Naive thymus-derived CD4-positive, alpha-beta T cell (primary cell): ENCODE measurements around the gene PHF2. TPM values are rescaled to one million over a fixed set of nuclear protein-coding genes. Genes with fewer than 3 reads are reported as not detected.

ENCODE experiments used
- ATAC-seq: fragments of 150-1000 bp; cut with Tn5 transposase; 2 replicates; pipeline ENCODE4 v1.10.0; 2021; ENCODE audit warnings: mild to moderate bottlenecking, moderate library complexity
- CTCF ChIA-PET: fragments of 350-600 bp; sonication (Branson Sonifier 250); formaldehyde crosslinking; loops from one replicate; lab custom pipeline; 2021; ENCODE audit warnings: antibody characterized with exemption; lab: Charles Lee
- POLR2A ChIA-PET: fragments of 350-600 bp; sonication (Branson Sonifier 250); formaldehyde crosslinking; loops from one replicate; lab custom pipeline; 2021; ENCODE audit warnings: antibody characterized with exemption, inconsistent platforms; lab: Charles Lee
- DNase-seq, 9 donors: peaks; one replicate each; pipeline versions ENCODE4 v3.0.0 to v3.0.0-alpha.2; 2020 to 2022; ENCODE audit warnings: mixed read lengths in 1 of 9
- H3K27ac ChIP-seq: one replicate; pipeline ENCODE4 v1.7.0; 2013; ENCODE audit warnings: mild to moderate bottlenecking, low read depth, low read length, moderate library complexity
- H3K27me3 ChIP-seq, 2 donors: one replicate each; pipeline ENCODE4 v1.7.0; 2013; ENCODE audit warnings: low read length in 2 of 2, mild to moderate bottlenecking in 2 of 2, moderate library complexity in 2 of 2; ENCODE audit not compliant: control insufficient read depth in 2 of 2, insufficient read depth in 2 of 2
- H3K36me3 ChIP-seq, 3 experiments: 1 replicate in 2 of 3; 2 replicates in 1 of 3; pipeline ENCODE4 v1.7.0; 2013; ENCODE audit warnings: low read length in 3 of 3, mild to moderate bottlenecking in 3 of 3, moderate library complexity in 1 of 3; ENCODE audit not compliant: insufficient read depth in 3 of 3, control insufficient read depth in 2 of 3
- H3K4me1 ChIP-seq, 2 donors: one replicate each; pipeline ENCODE4 v1.7.0; 2013; ENCODE audit warnings: low read length in 2 of 2, mild to moderate bottlenecking in 2 of 2, moderate library complexity in 1 of 2; ENCODE audit not compliant: control insufficient read depth in 2 of 2, insufficient read depth in 2 of 2
- H3K4me3 ChIP-seq: 2 replicates; pipeline ENCODE4 v1.7.0; 2013; ENCODE audit warnings: mild to moderate bottlenecking, low read length
- H3K9me3 ChIP-seq, 3 experiments: 1 replicate in 2 of 3; 2 replicates in 1 of 3; pipeline ENCODE4 v1.7.0; 2013; ENCODE audit warnings: low read length in 3 of 3; ENCODE audit not compliant: control insufficient read depth in 2 of 3
- H3K27ac Mint-ChIP-seq, 9 donors: one replicate each; pipeline ENCODE4 v1.8.0; 2020 to 2022; ENCODE audit warnings: mixed read lengths in 9 of 9, mild to moderate bottlenecking in 8 of 9, moderate library complexity in 5 of 9, inconsistent platforms in 2 of 9
- H3K27me3 Mint-ChIP-seq, 5 donors: one replicate each; pipeline ENCODE4 v1.8.0; 2021 to 2022; ENCODE audit warnings: mixed read lengths in 5 of 5, mild to moderate bottlenecking in 1 of 5
- H3K36me3 Mint-ChIP-seq, 5 donors: one replicate each; pipeline ENCODE4 v1.8.0; 2020 to 2022; ENCODE audit warnings: mixed read lengths in 5 of 5, mild to moderate bottlenecking in 3 of 5, inconsistent platforms in 1 of 5
- H3K4me1 Mint-ChIP-seq, 7 donors: one replicate each; pipeline ENCODE4 v1.8.0; 2020 to 2022; ENCODE audit warnings: mixed read lengths in 7 of 7, mild to moderate bottlenecking in 3 of 7, inconsistent platforms in 1 of 7
- H3K4me3 Mint-ChIP-seq, 10 donors: one replicate each; pipeline ENCODE4 v1.8.0; 2020 to 2022; ENCODE audit warnings: mild to moderate bottlenecking in 10 of 10, mixed read lengths in 10 of 10, moderate library complexity in 6 of 10, inconsistent platforms in 2 of 10
- H3K9me3 Mint-ChIP-seq, 11 donors: one replicate each; pipeline ENCODE4 v1.8.0; 2020 to 2022; ENCODE audit warnings: mixed read lengths in 11 of 11, mild to moderate bottlenecking in 4 of 11, inconsistent platforms in 1 of 11, moderate library complexity in 1 of 11
- intact Hi-C, 2 donors: fragments of 100-400 bp; cut with micrococcal nuclease; formaldehyde crosslinking; loops; one replicate each; pipeline ENCODE4 v1.15.1; 2023
- polyA plus RNA-seq, 2 donors: library from polyadenylated mRNA; unstranded; fragments of 300-500 nt; fragmentation: Illumina TruSeq; gene quantifications; one replicate each; pipeline ENCODE4 v1.2.3, GENCODE V29; 2021
- total RNA-seq, 6 experiments: library from RNA in 5 of 6; stranded (reverse) in 5 of 6; gene quantifications; 1 replicate in 5 of 6; 2 replicates in 1 of 6; pipeline ENCODE4 v1.2.3 and lab custom pipeline; 2021 to 2026

PHF2 gene
- total and polyA plus RNA-seq, 7 experiments from 2014 or later: 1.0 to 39.3 (median 28.6) TPM

DNA sequence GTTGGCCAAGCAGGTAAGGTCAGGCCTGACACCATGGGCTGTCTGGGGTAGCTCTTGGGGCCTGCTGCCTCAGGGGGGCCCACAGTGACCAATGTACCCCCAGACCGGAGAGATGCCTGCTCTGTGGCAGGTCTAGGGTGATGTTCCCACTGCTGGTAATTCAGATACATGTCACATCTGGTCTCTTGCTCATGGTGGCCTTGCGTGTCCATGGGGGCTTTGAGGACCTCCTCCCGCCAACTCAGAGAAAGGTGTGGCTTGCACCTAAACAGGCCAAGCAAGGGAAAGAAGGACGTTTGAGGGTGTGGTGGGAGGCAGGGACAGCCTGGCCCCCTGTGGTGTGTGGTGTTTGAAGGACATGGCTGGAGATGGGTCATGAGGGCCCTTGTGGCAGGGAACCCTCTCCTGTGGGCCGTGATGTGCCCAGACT is 75.2 kb downstream of the PHF2 start:
- DNase-seq: peak in 2 of 9 donors; percentile 0 to 17
- Mint-ChIP-seq H3K9me3 (no peaks in the 10 kb centered on the region), H3K27me3 (no peaks in the 10 kb centered on the region), H3K36me3 (peaks cover 3 to 24% (median 6%) of the 10 kb centered on the region in 5 donors), H3K4me3 (no peak overlapping the region), H3K27ac (no peak overlapping the region), H3K4me1 (peaks cover 0 to 6% (median 0%) of the 10 kb centered on the region in 7 donors)
- no peaks in the 10 kb centered on the region for H3K9me3 ChIP-seq
- H3K4me1 ChIP-seq: no peaks in the 10 kb centered on the region
- POLR2A ChIA-PET: no interaction called here
- intact Hi-C loops: no loop called here
- no peak for ATAC-seq
- CTCF ChIA-PET: no interaction called here
- H3K27ac ChIP-seq: no peak overlapping the region
- H3K4me3 ChIP-seq: no peak overlapping the region
- H3K36me3 ChIP-seq: peaks cover 7 to 85% (median 20%) of the 10 kb centered on the region in 3 experiments
- no peaks in the 10 kb centered on the region for H3K27me3 ChIP-seq

DNA sequence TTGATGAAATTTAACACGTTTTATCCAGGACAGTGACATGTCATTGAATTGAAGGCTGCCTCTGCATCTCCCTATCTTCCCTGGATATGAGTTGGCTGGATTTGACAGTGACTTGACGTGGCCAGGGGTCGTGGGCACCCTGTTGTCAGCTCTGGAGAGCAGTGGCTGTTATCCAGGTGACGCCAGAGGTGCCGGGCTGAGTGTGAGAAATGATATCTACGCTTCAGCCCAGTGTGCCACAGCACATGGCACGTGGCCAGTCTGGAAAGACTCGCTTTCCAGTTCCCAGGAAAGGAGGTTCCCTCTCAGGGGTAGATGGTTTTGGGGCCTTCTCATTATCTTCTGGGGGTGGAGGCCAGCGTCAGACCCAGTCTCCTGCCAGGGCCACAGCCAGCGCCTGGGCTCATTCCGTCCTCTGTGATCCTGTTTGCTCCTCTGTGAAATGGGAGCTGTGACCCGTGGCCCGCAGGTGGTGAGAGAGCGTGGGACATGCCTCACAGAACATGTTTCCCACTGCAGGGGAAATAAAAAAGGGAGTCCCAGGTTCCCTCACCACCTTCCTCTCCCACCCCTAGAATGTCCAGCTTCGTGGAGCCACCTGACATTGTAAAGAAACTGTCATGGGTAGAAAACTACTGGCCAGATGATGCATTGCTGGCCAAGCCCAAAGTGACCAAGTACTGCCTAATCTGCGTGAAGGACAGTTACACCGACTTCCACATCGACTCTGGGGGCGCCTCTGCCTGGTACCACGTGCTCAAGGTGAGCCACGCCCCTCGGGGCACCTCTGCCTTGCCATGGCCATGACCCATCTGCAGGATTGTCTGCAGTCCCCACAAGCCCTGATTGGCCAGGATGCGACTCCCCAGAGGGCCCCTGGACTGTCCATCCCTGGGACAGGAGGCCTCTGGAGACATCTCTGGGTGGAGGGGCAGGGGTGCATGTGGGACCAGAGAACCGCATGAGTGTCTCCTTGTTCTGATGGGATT is 76.5 kb downstream of the PHF2 start:
- CTCF ChIA-PET: no interaction called here
- no peak overlapping the region for H3K4me3 ChIP-seq
- no peaks in the 10 kb centered on the region for H3K4me1 ChIP-seq
- POLR2A ChIA-PET: interaction anchor here (0.6 kb wide), 1 partner anchor 10 kb away, joined by 3 read pairs; no protein-coding TSS in a partner anchor
- peaks cover 7 to 90% (median 20%) of the 10 kb centered on the region in 3 experiments for H3K36me3 ChIP-seq
- DNase-seq (no peak), ATAC-seq (no peak)
- no peak overlapping the region for H3K27ac ChIP-seq
- no peaks in the 10 kb centered on the region for H3K9me3 Mint-ChIP-seq
- intact Hi-C loops: no loop called here
- peaks cover 4 to 24% (median 6%) of the 10 kb centered on the region in 5 donors for H3K36me3 Mint-ChIP-seq
- H3K9me3 ChIP-seq: no peaks in the 10 kb centered on the region
- no peaks in the 10 kb centered on the region for H3K27me3 Mint-ChIP-seq
- H3K4me1 Mint-ChIP-seq: peaks cover 0 to 6% (median 0%) of the 10 kb centered on the region in 7 donors
- H3K4me3 Mint-ChIP-seq: no peak overlapping the region
- peak overlapping the region in 2 of 9 donors; percentile 15 to 60 for H3K27ac Mint-ChIP-seq
- no peaks in the 10 kb centered on the region for H3K27me3 ChIP-seq

DNA sequence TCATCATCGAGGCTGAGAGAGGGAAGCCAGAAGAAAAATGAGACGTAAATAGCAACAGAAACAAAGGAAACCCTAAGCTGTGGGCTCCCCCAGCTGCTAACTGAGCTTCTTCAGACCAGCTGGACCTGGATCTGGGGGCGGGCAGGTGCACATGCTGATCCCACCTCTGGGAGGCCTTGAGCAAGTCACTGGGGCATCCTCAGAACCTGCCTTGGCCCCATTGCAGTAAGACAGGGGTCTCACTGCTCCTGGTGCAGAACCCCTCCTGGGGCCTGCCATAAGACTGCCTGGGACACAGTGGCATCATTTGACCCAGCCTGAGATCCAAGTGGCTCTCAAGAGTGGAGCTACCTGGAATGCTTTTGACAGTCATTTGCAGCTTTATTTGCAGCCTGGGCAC is 77.4 kb downstream of the PHF2 start:
- Histone ChIP-seq H3K4me3 (no peak overlapping the region), H3K27ac (no peak overlapping the region), H3K4me1 (no peaks in the 10 kb centered on the region), H3K9me3 (no peaks in the 10 kb centered on the region), H3K36me3 (peaks cover 7 to 93% (median 20%) of the 10 kb centered on the region in 3 experiments), H3K27me3 (no peaks in the 10 kb centered on the region)
- CTCF ChIA-PET: no interaction called here
- peak overlapping the region in 1 of 9 donors; percentile 60 for H3K27ac Mint-ChIP-seq
- H3K9me3 Mint-ChIP-seq: no peaks in the 10 kb centered on the region
- H3K4me3 Mint-ChIP-seq: no peak overlapping the region
- DNase-seq (no peak), ATAC-seq (no peak)
- POLR2A ChIA-PET: no interaction called here
- H3K36me3 Mint-ChIP-seq: peaks cover 6 to 24% (median 8%) of the 10 kb centered on the region in 5 donors
- intact Hi-C loops: no loop called here
- peaks cover 0 to 6% (median 0%) of the 10 kb centered on the region in 7 donors for H3K4me1 Mint-ChIP-seq
- H3K27me3 Mint-ChIP-seq: no peaks in the 10 kb centered on the region

GRCh38 chr9:93654351-93654961 is 78.1 kb downstream of the PHF2 start:
- ATAC-seq (no peak), DNase-seq (no peak)
- no peaks in the 10 kb centered on the region for H3K9me3 ChIP-seq
- peaks cover 0 to 6% (median 0%) of the 10 kb centered on the region in 7 donors for H3K4me1 Mint-ChIP-seq
- H3K9me3 Mint-ChIP-seq: no peaks in the 10 kb centered on the region
- H3K36me3 ChIP-seq: peaks cover 6 to 96% (median 19%) of the 10 kb centered on the region in 3 experiments
- intact Hi-C loops: no loop called here
- no peaks in the 10 kb centered on the region for H3K4me1 ChIP-seq
- H3K4me3 Mint-ChIP-seq: no peak overlapping the region
- H3K4me3 ChIP-seq: no peak overlapping the region
- CTCF ChIA-PET: no interaction called here
- no peak overlapping the region for H3K27ac ChIP-seq
- H3K36me3 Mint-ChIP-seq: peaks cover 6 to 24% (median 8%) of the 10 kb centered on the region in 5 donors
- H3K27me3 Mint-ChIP-seq: no peaks in the 10 kb centered on the region
- no peaks in the 10 kb centered on the region for H3K27me3 ChIP-seq
- no peak overlapping the region for H3K27ac Mint-ChIP-seq
- POLR2A ChIA-PET: no interaction called here

DNA sequence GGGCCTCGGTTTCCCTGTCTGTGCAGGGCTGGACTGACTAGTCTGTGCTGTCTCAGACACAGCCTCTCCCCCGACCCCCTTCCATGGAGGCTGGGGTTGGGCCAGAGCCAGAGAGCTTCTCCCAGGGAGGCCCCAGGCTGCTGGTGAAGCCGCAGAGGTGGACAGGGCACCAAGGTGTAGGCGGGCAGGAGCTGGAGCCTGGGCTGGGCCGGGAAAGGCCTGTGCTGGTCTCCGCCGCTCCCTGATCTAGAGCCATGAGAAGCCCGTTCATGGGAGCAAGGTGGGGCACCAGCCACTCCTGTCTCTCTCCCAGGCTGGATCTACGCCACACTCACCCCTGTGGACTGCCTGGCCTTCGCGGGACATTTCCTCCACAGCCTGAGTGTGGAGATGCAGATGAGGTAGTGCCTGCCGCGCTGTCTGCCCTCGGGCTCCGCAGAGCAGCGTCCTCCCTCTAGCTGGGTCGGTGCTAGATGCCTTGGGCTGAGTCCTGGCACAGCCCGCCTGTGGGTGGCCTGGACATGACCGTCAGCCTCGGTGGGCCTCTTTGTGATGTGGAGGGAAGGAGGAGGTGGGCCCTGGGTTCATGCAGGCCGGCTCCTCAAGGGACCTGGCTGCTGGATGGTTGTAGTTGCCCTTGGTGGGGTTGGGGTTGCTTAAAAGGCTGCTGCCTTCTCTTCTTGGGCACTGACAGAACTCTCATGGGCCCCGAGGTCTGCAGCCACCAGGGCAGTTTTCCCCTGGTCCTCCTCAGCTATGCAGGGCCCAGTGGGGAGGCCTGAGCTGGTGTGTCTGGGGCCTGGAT is 79.4 kb downstream of the PHF2 start:
- H3K9me3 Mint-ChIP-seq: no peaks in the 10 kb centered on the region
- Histone ChIP-seq H3K27ac (no peak overlapping the region), H3K9me3 (no peaks in the 10 kb centered on the region), H3K4me3 (no peak overlapping the region), H3K4me1 (no peaks in the 10 kb centered on the region), H3K36me3 (peaks cover 0 to 96% (median 12%) of the 10 kb centered on the region in 3 experiments), H3K27me3 (no peaks in the 10 kb centered on the region)
- H3K36me3 Mint-ChIP-seq: peaks cover 6 to 30% (median 15%) of the 10 kb centered on the region in 5 donors
- intact Hi-C loops: no loop called here
- no peaks in the 10 kb centered on the region for H3K27me3 Mint-ChIP-seq
- ChIA-PET CTCF (no interaction called here), POLR2A (no interaction called here)
- no peak overlapping the region for H3K4me3 Mint-ChIP-seq
- peaks cover 0 to 6% (median 0%) of the 10 kb centered on the region in 7 donors for H3K4me1 Mint-ChIP-seq
- DNase-seq (no peak), ATAC-seq (no peak)
- H3K27ac Mint-ChIP-seq: no peak overlapping the region
